Glomerular visceral epithelial cell (primary cell): Measurements from ENCODE around the gene ATP1A4.

ENCODE experiments used
- DNase-seq: peaks from one replicate; pipeline ENCODE4 v3.0.0-alpha.2; 2016; ENCODE audit errors: extremely low spot score

The ATP1A4 gene

DNA sequence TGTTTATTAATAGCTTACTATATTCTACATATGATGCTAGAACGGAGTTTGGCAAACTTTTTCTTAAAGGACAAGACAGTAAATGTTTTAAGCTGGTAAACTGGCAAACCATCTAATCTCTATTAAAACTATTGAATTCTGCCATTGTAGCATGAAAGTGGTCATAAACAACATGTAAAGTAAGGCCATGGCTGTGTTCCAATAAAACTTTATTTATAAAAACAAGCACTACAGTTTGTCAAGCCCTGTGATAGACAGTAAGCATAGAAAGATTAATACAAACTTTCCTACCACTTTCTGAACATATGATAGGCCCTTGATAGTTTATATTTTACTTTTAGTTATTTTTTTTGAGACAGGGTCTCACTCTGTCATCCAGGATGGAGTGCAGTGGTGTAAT lies 76.2 kb downstream of the ATP1A4 start:
- DNase-seq = no peak

DNA sequence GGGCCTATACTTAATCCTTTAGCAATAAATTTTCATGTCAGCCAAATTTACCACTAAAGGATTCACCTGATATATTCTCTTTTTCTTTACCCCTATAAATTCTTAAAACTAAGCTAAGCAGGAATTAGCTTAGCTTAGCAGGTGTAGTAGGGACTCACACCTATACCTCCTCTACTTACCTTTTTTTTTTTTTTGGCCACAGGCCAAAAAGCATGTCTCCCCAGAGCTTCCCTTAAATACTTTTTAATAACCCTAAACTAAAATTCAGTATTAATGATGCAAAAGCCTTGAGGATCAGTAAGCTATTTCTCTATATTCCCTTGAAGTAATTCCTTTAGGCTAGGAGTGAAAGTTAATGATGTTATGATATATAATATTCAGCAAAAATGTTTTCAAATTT lies 77.0 kb downstream of the ATP1A4 start:
- no peak for DNase-seq

DNA sequence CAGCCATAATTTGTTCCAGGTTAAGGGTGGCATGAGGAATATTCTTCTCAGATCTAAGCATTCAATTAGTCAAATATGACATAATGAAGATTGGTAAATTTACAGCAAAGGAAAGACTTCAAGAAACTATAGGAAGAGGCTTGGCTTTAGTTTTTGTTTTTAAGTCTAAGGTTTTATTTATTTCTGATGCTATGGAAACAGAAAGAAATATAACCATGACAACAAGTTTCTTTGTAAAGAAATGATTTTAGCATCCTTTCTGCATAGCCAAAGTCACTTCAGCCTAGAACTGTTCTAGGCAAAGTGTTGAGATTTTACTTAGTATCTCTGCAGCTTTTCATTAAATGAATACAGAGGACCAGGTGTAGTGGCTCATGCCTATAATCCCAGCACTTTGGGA lies 81.5 kb downstream of the ATP1A4 start:
- no peak for DNase-seq
